ENCODE results near the gene B4GALT2. TPM values are rescaled to one million over a fixed set of nuclear protein-coding genes. Genes with fewer than 3 reads are reported as not detected.

The B4GALT2 gene
- total and polyA plus RNA-seq, 2 of the 8 experiments (the other 6 are each of a cell fraction or from before 2014, with no cell fraction given) = 56.5 to 121 TPM

GRCh38 chr1:43952731-43953346, 26.2 kb upstream of the B4GALT2 start:
- H4K8ac ChIP-seq (ENCODE audit: extremely low read depth, insufficient read depth, low read length) = no peak overlapping the region
- no peak overlapping the region for H2AK5ac ChIP-seq (ENCODE audit: low read depth, low read length)
- 48 to 94% methylated on average over 1 to 8 of the region's 8 CpGs for WGBS, 2 experiments (ENCODE audit: extremely low coverage in 1 of 2, insufficient coverage in 1 of 2, insufficient read length in 1 of 2, insufficient replicate concordance in 2 of 2, low coverage in 1 of 2, low lambda C conversion rate in 2 of 2, missing lambda C conversion rate in 1 of 2)
- peak overlapping the region; percentile 14 to 57; a peak in 3 of 4 replicates for H3K4me2 ChIP-seq (ENCODE audit: insufficient read depth in 1 of 2, low read depth in 2 of 2, low read length in 2 of 2)
- H2BK12ac ChIP-seq (ENCODE audit: low read depth, low read length) = no peak overlapping the region
- no peak overlapping the region for H2BK5ac ChIP-seq (ENCODE audit: low read depth, low read length)
- no peak overlapping the region for H3K4ac ChIP-seq (replicated peaks; ENCODE audit: insufficient read length, low read depth, low read length)
- H3K27me3 ChIP-seq (replicated peaks in 1 of 4; ENCODE audit: control insufficient read depth in 3 of 4, extremely low read depth in 1 of 4, insufficient read depth in 3 of 4, low read length in 3 of 4) = no peaks in the 10 kb centered on the region
- peaks cover 0 to 7% (median 5%) of the 10 kb centered on the region in 4 experiments; a peak in 5 of 7 replicates for H3K4me1 ChIP-seq (replicated peaks in 1 of 4; ENCODE audit: control insufficient read depth in 3 of 4, insufficient read depth in 4 of 4, low read length in 3 of 4)
- H3K27ac ChIP-seq (ENCODE audit: low read depth, low read length) = no peak overlapping the region
- peak; percentile 96 for FAIRE-seq
- no peak overlapping the region for H4K91ac ChIP-seq (replicated peaks; ENCODE audit: insufficient read length, low read length)
- H2AFZ ChIP-seq (ENCODE audit: low read length) = no peak overlapping the region
- 0 out of 4 replicates have a peak, but pooled peaks cover 0 to 4% of the 10 kb centered on the region in 2 experiments for H3K79me2 ChIP-seq (ENCODE audit: control insufficient read depth in 1 of 2, insufficient read depth in 2 of 2, low read length in 2 of 2)
- CTCF ChIA-PET (ENCODE audit: partially characterized antibody) = interaction anchor here (0.6 to 10.8 kb wide), 16 partner anchors 11 to 188 kb away, joined by 3 to 151 read pairs (median 4); partner anchors contain the start of genes ARTN, ATP6V0B and DPH2
- POLR2A ChIA-PET (ENCODE audit: partially characterized antibody) = interaction anchor here (0.6 to 2.1 kb wide), 8 partner anchors 10 to 358 kb away, joined by 3 to 10 read pairs (median 4); partner anchors contain the start of genes DPH2 and SLC6A9
- no peak overlapping the region for H2BK120ac ChIP-seq (replicated peaks; ENCODE audit: low read depth, low read length)
- no peak overlapping the region for H2BK20ac ChIP-seq (ENCODE audit: low read length)
- H2BK15ac ChIP-seq (ENCODE audit: low read length) = no peak overlapping the region
- peaks cover 0 to 9% of the 10 kb centered on the region in 2 experiments for H4K20me1 ChIP-seq (replicated peaks in 1 of 2; ENCODE audit: control insufficient read depth in 1 of 2, insufficient read depth in 2 of 2, low read length in 2 of 2)
- no peaks in the 10 kb centered on the region for H3K23me2 ChIP-seq (ENCODE audit: low read depth, low read length)
- no peaks in the 10 kb centered on the region for H3K9me3 ChIP-seq (ENCODE audit: insufficient read depth in 2 of 2, low read depth in 1 of 2, low read length in 1 of 2)
- H3K9ac ChIP-seq (replicated peaks in 1 of 4; ENCODE audit: extremely low read depth in 1 of 4, low read depth in 3 of 4, low read length in 3 of 4) = no peak overlapping the region
- no peak overlapping the region for H3K56ac ChIP-seq (replicated peaks; ENCODE audit: insufficient read length, low read depth, low read length)
- H3K14ac ChIP-seq (ENCODE audit: insufficient read length) = no peak overlapping the region
- H3K23ac ChIP-seq (ENCODE audit: insufficient read length) = no peak overlapping the region
- peak in 1 of 2 experiments; percentile 78 for DNase-seq (ENCODE audit: low read depth in 1 of 2, low spot score in 2 of 2)
- H3K36me3 ChIP-seq (ENCODE audit: control insufficient read depth in 2 of 4, insufficient read depth in 4 of 4, low read length in 3 of 4) = peaks cover 3 to 10% (median 6%) of the 10 kb centered on the region in 4 experiments; a peak in 4 of 8 replicates
- peaks cover 3% of the 10 kb centered on the region for H3K79me1 ChIP-seq (ENCODE audit: low read depth, low read length)
- H3K4me3 ChIP-seq (ENCODE audit: extremely low read depth in 1 of 4, insufficient read depth in 2 of 4, low read depth in 3 of 4, low read length in 4 of 4) = no peak overlapping the region
- H4K5ac ChIP-seq (ENCODE audit: insufficient read length, low read depth, low read length) = no peak overlapping the region
- no peak overlapping the region; the same call in 1 of the 2 replicates for H3K18ac ChIP-seq (ENCODE audit: extremely low read depth, low read length)
- TF ChIP-seq POLR2A (IDR thresholded peaks at IDR 0.05; ENCODE audit: control extremely low read depth in 1 of 2, low read depth in 2 of 2, low read length in 2 of 2) = no peak
- 0 out of 2 replicates have a peak, but pooled peaks have one; percentile 39 for TF ChIP-seq TAF1 (IDR thresholded peaks at IDR 0.05; ENCODE audit: low read depth, low read length)
- TF ChIP-seq CREB1 (IDR thresholded peaks at IDR 0.05) = no peak
- TF ChIP-seq POU5F1 (IDR thresholded peaks at IDR 0.05; ENCODE audit: low read depth, low read length) = no peak
- no peak for TF ChIP-seq FOSL1 (IDR thresholded peaks at IDR 0.05; ENCODE audit: insufficient read depth, low read depth, low read length)
- no peak for TF ChIP-seq EZH2 (IDR thresholded peaks at IDR 0.05; ENCODE audit: low read depth, low read length, severe bottlenecking)
- TF ChIP-seq RXRA (IDR thresholded peaks at IDR 0.05; ENCODE audit: insufficient read depth, low read depth, low read length) = no peak
- no peak for TF ChIP-seq GABPA (IDR thresholded peaks at IDR 0.05; ENCODE audit: borderline replicate concordance, insufficient read depth, low read length)
- no peak for TF ChIP-seq TCF12 (IDR thresholded peaks at IDR 0.05; ENCODE audit: low read depth, low read length)
- TF ChIP-seq HDAC6 (IDR thresholded peaks at IDR 0.05; ENCODE audit: low read depth, low read length) = no peak
- TF ChIP-seq TBP (IDR thresholded peaks at IDR 0.05; ENCODE audit: low read depth, low read length) = 0 out of 2 replicates have a peak, but pooled peaks have one; percentile 18

All from H1 (cell line).